Trophoblast cell (in vitro differentiated cells and primary cell): ENCODE data around the gene DOCK8.
A peak's percentile ranks its signal among the peaks of the same experiment; 100 is the strongest.

Experiments
- DNase-seq, 2 donors: peaks; one replicate each; pipeline ENCODE4 v3.0.0-alpha.2; 2016
- H2AFZ ChIP-seq: 2 replicates; pipeline ENCODE4 v1.6.1; 2013; ENCODE audit warnings: low read length, moderate library complexity, mild to moderate bottlenecking; ENCODE audit not compliant: insufficient read depth, poor library complexity
- H2AK5ac ChIP-seq: 2 replicates; pipeline ENCODE4 v1.6.1; 2013; ENCODE audit warnings: mild to moderate bottlenecking, low read length
- H2BK120ac ChIP-seq: 2 replicates; pipeline ENCODE4 v1.6.1; 2013; ENCODE audit warnings: low read length, mild to moderate bottlenecking, moderate library complexity; ENCODE audit not compliant: insufficient read depth, poor library complexity
- H2BK12ac ChIP-seq: 2 replicates; pipeline ENCODE4 v1.6.1; 2013; ENCODE audit warnings: mild to moderate bottlenecking, low read length, moderate library complexity
- H2BK5ac ChIP-seq: 2 replicates; pipeline ENCODE4 v1.6.1; 2013; ENCODE audit warnings: low read length, low read depth, moderate library complexity, mild to moderate bottlenecking; ENCODE audit not compliant: poor library complexity
- H3K14ac ChIP-seq: 2 replicates; pipeline ENCODE4 v1.6.1; 2013; ENCODE audit warnings: mild to moderate bottlenecking, low read length
- H3K18ac ChIP-seq: 2 replicates; pipeline ENCODE4 v1.6.1; 2013; ENCODE audit warnings: mild to moderate bottlenecking, low read length
- H3K23ac ChIP-seq: 2 replicates; pipeline ENCODE4 v1.6.1; 2013; ENCODE audit warnings: low read length
- H3K27ac ChIP-seq: 2 replicates; pipeline ENCODE4 v1.5.1; 2013; ENCODE audit warnings: low read depth, mild to moderate bottlenecking, inconsistent platforms, low read length, moderate library complexity
- H3K27me3 ChIP-seq: 2 replicates; pipeline ENCODE4 v1.6.1; 2013; ENCODE audit warnings: inconsistent platforms, mild to moderate bottlenecking, low read length, moderate library complexity; ENCODE audit not compliant: insufficient read depth
- H3K36me3 ChIP-seq, 2 experiments: 1 replicate in 1 of 2; 2 replicates in 1 of 2; pipeline ENCODE4 v1.6.1; 2013; ENCODE audit warnings: low read length in 2 of 2, mild to moderate bottlenecking in 2 of 2, moderate library complexity in 1 of 2; ENCODE audit not compliant: insufficient read depth in 2 of 2, control insufficient read depth in 1 of 2
- H3K4ac ChIP-seq: 2 replicates; pipeline ENCODE4 v1.6.1; 2013; ENCODE audit warnings: low read depth, mild to moderate bottlenecking, low read length, moderate library complexity
- H3K4me1 ChIP-seq, 2 experiments: 1 replicate in 1 of 2; 2 replicates in 1 of 2; pipeline ENCODE4 v1.6.1; 2013; ENCODE audit warnings: low read length in 2 of 2, mild to moderate bottlenecking in 2 of 2, moderate library complexity in 1 of 2; ENCODE audit not compliant: insufficient read depth in 2 of 2, control insufficient read depth in 1 of 2
- H3K4me2 ChIP-seq: 2 replicates; pipeline ENCODE4 v1.6.1; 2013; ENCODE audit warnings: inconsistent platforms, mild to moderate bottlenecking, low read length, moderate library complexity
- H3K4me3 ChIP-seq: 2 replicates; pipeline ENCODE4 v1.5.1; 2013; ENCODE audit warnings: mild to moderate bottlenecking, low read depth, low read length, inconsistent platforms
- H3K79me1 ChIP-seq: one replicate; pipeline ENCODE4 v1.6.1; 2013; ENCODE audit warnings: low read length
- H3K79me2 ChIP-seq: 2 replicates; pipeline ENCODE4 v1.6.1; 2013; ENCODE audit warnings: low read length, mild to moderate bottlenecking; ENCODE audit not compliant: control insufficient read depth, insufficient read depth, poor library complexity
- H3K9ac ChIP-seq: 2 replicates; pipeline ENCODE4 v1.6.1; 2013; ENCODE audit warnings: mild to moderate bottlenecking, low read length
- H3K9me3 ChIP-seq: 2 replicates; pipeline ENCODE4 v1.6.1; 2013; ENCODE audit warnings: low read depth, mild to moderate bottlenecking, control low read depth, inconsistent platforms, low read length; ENCODE audit not compliant: insufficient read depth
- H4K12ac ChIP-seq: 2 replicates; pipeline ENCODE4 v1.6.1; 2013; ENCODE audit warnings: low read depth, mild to moderate bottlenecking, low read length, moderate library complexity
- H4K8ac ChIP-seq: 2 replicates; pipeline ENCODE4 v1.6.1; 2013; ENCODE audit warnings: low read depth, mild to moderate bottlenecking, low read length, moderate library complexity
- H4K91ac ChIP-seq: one replicate; pipeline ENCODE4 v1.6.1; 2013; ENCODE audit warnings: low read depth, mild to moderate bottlenecking, low read length, moderate library complexity
- WGBS: extraction: QIAGEN DNeasy Blood & Tissue Kit; methylation state at CpG from one replicate; pipeline ENCODE4 v1.1.7; 2013; ENCODE audit warnings: missing lambda C conversion rate; ENCODE audit not compliant: insufficient read length, insufficient coverage; ENCODE audit errors: extremely low coverage; 5-methylcytosine and 5-hydroxymethylcytosine counted together

DOCK8 gene

GRCh38 chr9:259405-260404, 45.0 kb downstream of the DOCK8 start:
- Histone ChIP-seq H3K23ac (no peak overlapping the region), H3K4ac (no peak overlapping the region), H2AFZ (no peak overlapping the region), H3K79me1 (no peaks in the 10 kb centered on the region), H3K9ac (no peak overlapping the region), H3K4me2 (no peak overlapping the region), H2BK12ac (no peak overlapping the region), H3K18ac (no peak overlapping the region), H3K27ac (no peak overlapping the region), H4K8ac (no peak overlapping the region), H3K79me2 (no peaks in the 10 kb centered on the region), H3K4me3 (no peak overlapping the region), H4K12ac (no peak overlapping the region), H3K14ac (no peak overlapping the region), H2AK5ac (no peak overlapping the region), H3K36me3 (no peaks in the 10 kb centered on the region), H3K9me3 (no peaks in the 10 kb centered on the region), H4K91ac (no peak overlapping the region), H2BK120ac (no peak overlapping the region), H2BK5ac (no peak overlapping the region), H3K4me1 (no peaks in the 10 kb centered on the region), H3K27me3 (no peaks in the 10 kb centered on the region)
- WGBS, result no CpG with 5 or more reads among the region's 2 CpGs
- DNase-seq, result no peak

GRCh38 chr9:264231-264630, 49.6 kb downstream of the DOCK8 start:
- H3K4me2 ChIP-seq, result no peak overlapping the region
- H3K27ac ChIP-seq, result no peak overlapping the region
- H3K79me2 ChIP-seq, result no peaks in the 10 kb centered on the region
- no peak overlapping the region for H2AFZ ChIP-seq
- no peak overlapping the region for H4K91ac ChIP-seq
- no peak overlapping the region for H2AK5ac ChIP-seq
- H2BK12ac ChIP-seq, result no peak overlapping the region
- H3K27me3 ChIP-seq, result no peaks in the 10 kb centered on the region
- H3K14ac ChIP-seq, result no peak overlapping the region
- H3K4me1 ChIP-seq, result no peaks in the 10 kb centered on the region
- H2BK120ac ChIP-seq, result no peak overlapping the region
- H3K18ac ChIP-seq, result no peak overlapping the region
- no peak overlapping the region for H4K12ac ChIP-seq
- H3K36me3 ChIP-seq, result no peaks in the 10 kb centered on the region
- no peak overlapping the region for H3K4me3 ChIP-seq
- WGBS, result no CpG with 5 or more reads among the region's 2 CpGs
- no peak overlapping the region for H3K4ac ChIP-seq
- no peaks in the 10 kb centered on the region for H3K9me3 ChIP-seq
- H4K8ac ChIP-seq, result no peak overlapping the region
- H3K79me1 ChIP-seq, result no peaks in the 10 kb centered on the region
- H2BK5ac ChIP-seq, result no peak overlapping the region
- no peak overlapping the region for H3K23ac ChIP-seq
- no peak overlapping the region for H3K9ac ChIP-seq
- DNase-seq, result no peak

- Histone ChIP-seq H2BK12ac (no peak overlapping the region), H3K4me3 (no peak overlapping the region), H3K27me3 (no peaks in the 10 kb centered on the region), H4K8ac (no peak overlapping the region), H3K79me2 (no peaks in the 10 kb centered on the region), H3K14ac (no peak overlapping the region), H3K4me2 (no peak overlapping the region), H2BK5ac (no peak overlapping the region), H3K4me1 (no peaks in the 10 kb centered on the region), H2AFZ (no peak overlapping the region), H3K27ac (no peak overlapping the region), H2AK5ac (no peak overlapping the region), H2BK120ac (no peak overlapping the region), H4K91ac (no peak overlapping the region), H3K9me3 (no peaks in the 10 kb centered on the region), H3K9ac (no peak overlapping the region), H3K23ac (no peak overlapping the region), H3K79me1 (no peaks in the 10 kb centered on the region), H3K4ac (no peak overlapping the region), H3K36me3 (no peaks in the 10 kb centered on the region), H3K18ac (no peak overlapping the region), H4K12ac (no peak overlapping the region)
- no CpG with 5 or more reads among the region's 7 CpGs for WGBS
- peak; percentile 30 to 67 for DNase-seq
Observed at GRCh38 chr9:265209-265870, 50.7 kb downstream of the DOCK8 start.

GRCh38 chr9:266228-266627, 51.6 kb downstream of the DOCK8 start:
- WGBS, result no CpG with 5 or more reads among the region's 2 CpGs
- no peak overlapping the region for H2AK5ac ChIP-seq
- H3K4me1 ChIP-seq, result no peaks in the 10 kb centered on the region
- H3K36me3 ChIP-seq, result no peaks in the 10 kb centered on the region
- no peak overlapping the region for H4K91ac ChIP-seq
- no peak overlapping the region for H3K4me3 ChIP-seq
- H2BK120ac ChIP-seq, result no peak overlapping the region
- H3K79me1 ChIP-seq, result no peaks in the 10 kb centered on the region
- no peak overlapping the region for H2BK12ac ChIP-seq
- H3K79me2 ChIP-seq, result no peaks in the 10 kb centered on the region
- no peak overlapping the region for H2BK5ac ChIP-seq
- H3K27me3 ChIP-seq, result no peaks in the 10 kb centered on the region
- H3K4ac ChIP-seq, result no peak overlapping the region
- H3K18ac ChIP-seq, result no peak overlapping the region
- no peak overlapping the region for H3K14ac ChIP-seq
- no peak overlapping the region for H3K4me2 ChIP-seq
- DNase-seq, result no peak
- no peak overlapping the region for H3K23ac ChIP-seq
- no peak overlapping the region for H3K27ac ChIP-seq
- H2AFZ ChIP-seq, result no peak overlapping the region
- no peaks in the 10 kb centered on the region for H3K9me3 ChIP-seq
- H3K9ac ChIP-seq, result no peak overlapping the region
- H4K8ac ChIP-seq, result no peak overlapping the region
- H4K12ac ChIP-seq, result no peak overlapping the region
